ENCODE measurements around the gene IQCK.

The IQCK gene

DNA sequence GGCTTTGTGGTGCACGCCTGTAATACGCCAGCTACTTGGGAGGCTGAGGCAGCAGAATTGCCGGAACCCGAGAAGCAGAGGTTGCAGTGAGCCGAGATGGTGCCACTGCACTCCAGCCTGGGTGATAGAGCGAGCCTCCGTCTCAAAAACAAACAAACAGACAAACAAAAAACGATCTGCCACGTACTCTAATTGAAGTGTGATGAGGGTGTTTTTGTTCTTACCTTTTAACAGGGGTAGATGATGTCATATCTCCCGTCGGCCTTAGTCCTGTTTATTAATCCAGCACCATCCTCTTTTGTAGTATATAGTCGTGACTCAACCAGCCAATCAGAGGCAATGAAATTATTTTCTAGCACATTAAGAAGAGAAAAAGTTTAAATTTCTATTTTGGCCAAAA lies 58.5 kb downstream of the IQCK start (continued):
- TF ChIP-seq, protein P1, sequence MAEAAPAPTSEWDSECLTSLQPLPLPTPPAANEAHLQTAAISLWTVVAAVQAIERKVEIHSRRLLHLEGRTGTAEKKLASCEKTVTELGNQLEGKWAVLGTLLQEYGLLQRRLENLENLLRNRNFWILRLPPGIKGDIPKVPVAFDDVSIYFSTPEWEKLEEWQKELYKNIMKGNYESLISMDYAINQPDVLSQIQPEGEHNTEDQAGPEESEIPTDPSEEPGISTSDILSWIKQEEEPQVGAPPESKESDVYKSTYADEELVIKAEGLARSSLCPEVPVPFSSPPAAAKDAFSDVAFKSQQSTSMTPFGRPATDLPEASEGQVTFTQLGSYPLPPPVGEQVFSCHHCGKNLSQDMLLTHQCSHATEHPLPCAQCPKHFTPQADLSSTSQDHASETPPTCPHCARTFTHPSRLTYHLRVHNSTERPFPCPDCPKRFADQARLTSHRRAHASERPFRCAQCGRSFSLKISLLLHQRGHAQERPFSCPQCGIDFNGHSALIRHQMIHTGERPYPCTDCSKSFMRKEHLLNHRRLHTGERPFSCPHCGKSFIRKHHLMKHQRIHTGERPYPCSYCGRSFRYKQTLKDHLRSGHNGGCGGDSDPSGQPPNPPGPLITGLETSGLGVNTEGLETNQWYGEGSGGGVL (tag by site-specific recombination; IDR thresholded peaks at IDR 0.05): no peak
- TF ChIP-seq ZNF248 (tag by site-specific recombination; IDR thresholded peaks at IDR 0.05) (no peak), ZNF530 (tag by site-specific recombination; IDR thresholded peaks at IDR 0.05; ENCODE audit: low read depth) (no peak), ZNF629 (tag by site-specific recombination; IDR thresholded peaks at IDR 0.05) (no peak), ZNF580 (tag by site-specific recombination; IDR thresholded peaks at IDR 0.05) (no peak), ZSCAN16 (tag by site-specific recombination; IDR thresholded peaks at IDR 0.05) (no peak), ZNF211 (tag by site-specific recombination; IDR thresholded peaks at IDR 0.05; ENCODE audit: low read depth) (no peak)

DNA sequence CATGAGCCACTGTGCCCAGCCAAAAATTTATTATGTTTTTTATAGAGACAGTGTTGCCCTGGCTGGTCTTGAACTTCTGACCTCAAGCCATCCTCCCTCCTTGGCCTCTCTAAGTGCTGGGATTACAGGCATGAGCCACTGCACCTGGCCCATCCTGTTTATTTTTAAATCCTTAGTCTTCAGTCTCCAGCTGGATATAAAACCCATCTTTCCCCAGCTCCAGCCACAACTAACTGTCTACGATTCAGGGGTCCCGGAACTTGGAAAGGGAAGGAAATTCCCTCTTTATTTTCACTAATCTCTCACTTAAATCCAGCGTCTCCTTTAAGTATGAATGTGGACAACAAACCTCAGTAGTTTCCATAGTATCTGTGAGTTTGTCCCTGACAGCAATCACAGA lies 62.2 kb downstream of the IQCK start:
- Histone ChIP-seq H3K4me1 (ENCODE audit: control insufficient read depth, insufficient read depth, low read length) (no peaks in the 10 kb centered on the region; the same call in 1 of the 2 replicates), H3K36me3 (ENCODE audit: control insufficient read depth in 2 of 2, insufficient read depth in 1 of 2, low read length in 2 of 2) (no peaks in the 10 kb centered on the region), H3K4me3 (ENCODE audit: low read depth, low read length) (no peak overlapping the region), H3K9me3 (ENCODE audit: control insufficient read depth, insufficient read depth, low read depth, low read length) (no peaks in the 10 kb centered on the region), H3K27ac (ENCODE audit: extremely low read depth, low read depth, low read length) (no peak overlapping the region)
- TF ChIP-seq ZSCAN16 (tag by site-specific recombination; IDR thresholded peaks at IDR 0.05) (no peak), ZNF658 (tag by site-specific recombination; IDR thresholded peaks at IDR 0.05) (no peak), ZNF596 (tag by site-specific recombination; IDR thresholded peaks at IDR 0.05) (no peak), ZNF518A (tag by site-specific recombination; conservative IDR thresholded peaks at IDR 0.05; ENCODE audit: low read depth) (no peak), FEZF1 (tag by site-specific recombination; IDR thresholded peaks at IDR 0.05) (no peak), ZNF514 (tag by site-specific recombination; IDR thresholded peaks at IDR 0.05) (no peak), ZNF664 (tag by site-specific recombination; IDR thresholded peaks at IDR 0.05) (no peak), ZBTB10 (tag by site-specific recombination; IDR thresholded peaks at IDR 0.05) (no peak), ZNF202 (tag by site-specific recombination; IDR thresholded peaks at IDR 0.05; ENCODE audit: borderline replicate concordance) (no peak), ZNF768 (tag by site-specific recombination; IDR thresholded peaks at IDR 0.05) (no peak), ZNF423 (tag by site-specific recombination; IDR thresholded peaks at IDR 0.05) (no peak), ZFP41 (tag by site-specific recombination; IDR thresholded peaks at IDR 0.05; ENCODE audit: borderline replicate concordance) (no peak), BCL6B (tag by site-specific recombination; IDR thresholded peaks at IDR 0.05) (no peak), ZNF214 (tag by site-specific recombination; IDR thresholded peaks at IDR 0.05; ENCODE audit: borderline replicate concordance) (no peak), ZNF239 (tag by site-specific recombination; IDR thresholded peaks at IDR 0.05) (no peak), KLF1 (tag by site-specific recombination; IDR thresholded peaks at IDR 0.05) (no peak)
- ChIA-PET POLR2A (no interaction called here), CTCF (no interaction called here)

All from HEK293 (cell line).